HAP-1 (cell line): ENCODE data around the gene CHN2.

ENCODE experiments used
- DNase-seq, 2 experiments: peaks; one replicate each; pipeline ENCODE4 v3.0.0-alpha.2; 2016 to 2020; ENCODE audit warnings: low spot score in 2 of 2
- H3K27me3 ChIP-seq: fragments of 250-450 bp; sonication (Bioruptor Pico); 2 replicates; pipeline ENCODE4 v1.5.1; 2020; ENCODE audit warnings: low read depth, mild to moderate bottlenecking, moderate library complexity
- H3K36me3 ChIP-seq: fragments of 250-450 bp; sonication (Bioruptor Pico); replicated peaks from 2 replicates; pipeline ENCODE4 v1.5.1; 2020; ENCODE audit warnings: mild to moderate bottlenecking
- H3K4me1 ChIP-seq: fragments of 250-450 bp; sonication (Bioruptor Pico); 2 replicates; pipeline ENCODE4 v1.5.1; 2020; ENCODE audit warnings: mild to moderate bottlenecking
- H3K4me3 ChIP-seq: fragments of 250-450 bp; sonication (Bioruptor Pico); 2 replicates; pipeline ENCODE4 v1.5.1; 2020; ENCODE audit warnings: mild to moderate bottlenecking, moderate library complexity
- H3K9me3 ChIP-seq: fragments of 250-450 bp; sonication (Bioruptor Pico); 2 replicates; pipeline ENCODE4 v1.5.1; 2020; ENCODE audit warnings: mild to moderate bottlenecking, moderate library complexity
- in situ Hi-C: fragments of 300-500 bp; cut with MboI; formaldehyde crosslinking; loops from 3 replicates; pipeline ENCODE4 v1.14.3; 2020; ENCODE audit warnings: low sequenced_read_pairs, inconsistent platforms, mixed read lengths

The CHN2 gene

GRCh38 chr7:29194594-29195427 is at the start of gene CHN2:
Gene CHN2, plus strand, starts transcription at chr7:29194775.
- H3K27me3 ChIP-seq, result 0 out of 2 replicates have a peak, but pooled peaks cover 3% of the 10 kb centered on the region
- in situ Hi-C loops, result loop anchor here (10.0 kb wide), 1 partner anchor 210 kb away; no protein-coding TSS in a partner anchor
- no peaks in the 10 kb centered on the region for H3K36me3 ChIP-seq
- H3K4me1 ChIP-seq, result no peaks in the 10 kb centered on the region
- peak; percentile 49 to 73 for DNase-seq
- peak within 1 kb of the TSS; percentile 49 for H3K4me3 ChIP-seq
- H3K9me3 ChIP-seq, result no peaks in the 10 kb centered on the region

GRCh38 chr7:29145553-29146056 is 49.0 kb upstream of the CHN2 start:
- in situ Hi-C loops, result no loop called here
- H3K4me1 ChIP-seq, result peaks cover 7% of the 10 kb centered on the region; the same call in 1 of the 2 replicates
- no peaks in the 10 kb centered on the region for H3K27me3 ChIP-seq
- peak overlapping the region; percentile 63 for H3K4me3 ChIP-seq
- H3K9me3 ChIP-seq, result no peaks in the 10 kb centered on the region
- peak; percentile 12 to 47 for DNase-seq
- H3K36me3 ChIP-seq, result no peaks in the 10 kb centered on the region

GRCh38 chr7:29146057-29146706 is 48.4 kb upstream of the CHN2 start, which contains the start of gene CPVL:
Gene CPVL, minus strand, starts transcription at chr7:29146537. Its CDS starts 25,476 bp downstream, at chr7:29121061.
- DNase-seq, result peak; percentile 83 to 91
- H3K27me3 ChIP-seq, result no peaks in the 10 kb centered on the region
- peak within 1 kb of the TSS; percentile 63 for H3K4me3 ChIP-seq
- in situ Hi-C loops, result no loop called here
- peaks cover 7% of the 10 kb centered on the region; the same call in 1 of the 2 replicates for H3K4me1 ChIP-seq
- H3K9me3 ChIP-seq, result no peaks in the 10 kb centered on the region
- no peaks in the 10 kb centered on the region for H3K36me3 ChIP-seq

- in situ Hi-C loops, result no loop called here
- H3K27me3 ChIP-seq, result no peaks in the 10 kb centered on the region
- peak; percentile 40 to 57 for DNase-seq
- no peaks in the 10 kb centered on the region for H3K9me3 ChIP-seq
- peaks cover 7% of the 10 kb centered on the region; the same call in 1 of the 2 replicates for H3K4me1 ChIP-seq
- H3K4me3 ChIP-seq, result peak overlapping the region; percentile 63
- H3K36me3 ChIP-seq, result no peaks in the 10 kb centered on the region
Observed at GRCh38 chr7:29146888-29147609, 47.5 kb upstream of the CHN2 start.

GRCh38 chr7:29147821-29148220 is 46.8 kb upstream of the CHN2 start:
- H3K4me1 ChIP-seq, result peaks cover 7% of the 10 kb centered on the region; the same call in 1 of the 2 replicates
- no peaks in the 10 kb centered on the region for H3K27me3 ChIP-seq
- H3K4me3 ChIP-seq, result no peak overlapping the region
- in situ Hi-C loops, result no loop called here
- H3K9me3 ChIP-seq, result no peaks in the 10 kb centered on the region
- no peaks in the 10 kb centered on the region for H3K36me3 ChIP-seq
- no peak for DNase-seq

GRCh38 chr7:29149036-29149435 is 45.5 kb upstream of the CHN2 start:
- Histone ChIP-seq H3K9me3 (no peaks in the 10 kb centered on the region), H3K36me3 (no peaks in the 10 kb centered on the region), H3K4me3 (no peak overlapping the region), H3K27me3 (no peaks in the 10 kb centered on the region), H3K4me1 (peaks cover 7% of the 10 kb centered on the region; the same call in 1 of the 2 replicates)
- in situ Hi-C loops, result no loop called here
- DNase-seq, result no peak

GRCh38 chr7:29150856-29151255 is 43.7 kb upstream of the CHN2 start:
- no peaks in the 10 kb centered on the region for H3K27me3 ChIP-seq
- DNase-seq, result no peak
- no peaks in the 10 kb centered on the region for H3K36me3 ChIP-seq
- H3K9me3 ChIP-seq, result no peaks in the 10 kb centered on the region
- no peak overlapping the region for H3K4me3 ChIP-seq
- in situ Hi-C loops, result no loop called here
- peaks cover 2% of the 10 kb centered on the region; the same call in 1 of the 2 replicates for H3K4me1 ChIP-seq

- Histone ChIP-seq H3K27me3 (no peaks in the 10 kb centered on the region), H3K4me1 (no peaks in the 10 kb centered on the region; the same call in 1 of the 2 replicates), H3K36me3 (no peaks in the 10 kb centered on the region), H3K9me3 (no peaks in the 10 kb centered on the region), H3K4me3 (no peak overlapping the region)
- in situ Hi-C loops, result no loop called here
- no peak for DNase-seq
Observed at GRCh38 chr7:29154076-29154475, 40.5 kb upstream of the CHN2 start.

- no peak for DNase-seq
- Histone ChIP-seq H3K9me3 (no peaks in the 10 kb centered on the region), H3K4me3 (no peak overlapping the region), H3K36me3 (no peaks in the 10 kb centered on the region), H3K27me3 (no peaks in the 10 kb centered on the region), H3K4me1 (no peaks in the 10 kb centered on the region; the same call in 1 of the 2 replicates)
- in situ Hi-C loops, result no loop called here
Observed at GRCh38 chr7:29156907-29157452, 37.6 kb upstream of the CHN2 start.

- no peaks in the 10 kb centered on the region; the same call in 1 of the 2 replicates for H3K4me1 ChIP-seq
- DNase-seq, result no peak
- no peaks in the 10 kb centered on the region for H3K9me3 ChIP-seq
- H3K4me3 ChIP-seq, result no peak overlapping the region
- in situ Hi-C loops, result no loop called here
- H3K27me3 ChIP-seq, result no peaks in the 10 kb centered on the region
- no peaks in the 10 kb centered on the region for H3K36me3 ChIP-seq
Observed at GRCh38 chr7:29158795-29159423, 35.7 kb upstream of the CHN2 start.

- in situ Hi-C loops, result no loop called here
- H3K4me3 ChIP-seq, result no peak overlapping the region
- H3K27me3 ChIP-seq, result no peaks in the 10 kb centered on the region
- DNase-seq, result no peak
- H3K4me1 ChIP-seq, result no peaks in the 10 kb centered on the region; the same call in 1 of the 2 replicates
- no peaks in the 10 kb centered on the region for H3K9me3 ChIP-seq
- no peaks in the 10 kb centered on the region for H3K36me3 ChIP-seq
Observed at GRCh38 chr7:29160080-29160479, 34.5 kb upstream of the CHN2 start.

GRCh38 chr7:29161231-29161630 is 33.3 kb upstream of the CHN2 start:
- no peaks in the 10 kb centered on the region; the same call in 1 of the 2 replicates for H3K4me1 ChIP-seq
- in situ Hi-C loops, result no loop called here
- H3K9me3 ChIP-seq, result 0 out of 2 replicates have a peak, but pooled peaks cover 4% of the 10 kb centered on the region
- H3K4me3 ChIP-seq, result no peak overlapping the region
- no peak for DNase-seq
- no peaks in the 10 kb centered on the region for H3K36me3 ChIP-seq
- H3K27me3 ChIP-seq, result no peaks in the 10 kb centered on the region

- H3K4me1 ChIP-seq, result no peaks in the 10 kb centered on the region
- DNase-seq, result no peak
- H3K9me3 ChIP-seq, result 0 out of 2 replicates have a peak, but pooled peaks cover 4% of the 10 kb centered on the region
- H3K27me3 ChIP-seq, result no peaks in the 10 kb centered on the region
- in situ Hi-C loops, result no loop called here
- H3K4me3 ChIP-seq, result no peak overlapping the region
- no peaks in the 10 kb centered on the region for H3K36me3 ChIP-seq
Observed at GRCh38 chr7:29162577-29162976, 32.0 kb upstream of the CHN2 start.
